ENCODE data around the gene SYTL2. TPM values are rescaled to one million over a fixed set of nuclear protein-coding genes. Genes with fewer than 3 reads are reported as not detected.

The SYTL2 gene
- total and polyA plus RNA-seq, 2 experiments from 2014 or later = 3.4 to 7.2 TPM

DNA sequence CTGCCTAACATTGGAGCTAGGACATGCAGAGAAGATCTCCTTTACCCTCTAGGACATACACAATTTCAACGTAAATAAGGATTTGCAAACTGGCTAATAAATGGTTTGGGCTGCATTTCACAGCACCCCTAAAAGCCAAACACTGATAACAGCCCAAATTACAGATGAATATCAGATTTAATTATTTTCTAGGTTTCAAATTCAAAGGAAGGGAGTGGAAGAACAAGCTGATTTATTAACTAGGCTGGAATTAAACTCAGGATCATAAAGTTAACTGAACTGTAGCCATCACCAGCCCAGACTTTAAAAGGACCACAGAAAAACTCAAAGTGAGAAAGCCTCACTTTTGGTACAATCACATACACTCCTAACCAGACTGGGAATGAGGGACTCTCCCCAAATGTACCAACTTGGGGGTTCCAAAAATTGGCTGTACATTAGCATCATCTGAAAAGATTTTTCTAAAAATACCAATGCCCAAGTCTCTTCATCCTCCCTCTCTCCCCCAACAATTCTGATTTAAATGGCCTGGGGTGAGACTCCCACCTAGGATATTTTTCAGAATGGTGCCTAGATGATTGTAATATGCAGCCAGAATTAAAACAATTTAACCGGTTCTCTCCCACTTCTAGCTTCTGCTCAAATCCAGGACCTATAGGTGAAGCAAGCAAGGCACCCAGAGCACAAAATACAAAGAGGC is 43.5 kb downstream of the SYTL2 start:
- Histone ChIP-seq H4K20me1 (replicated peaks; ENCODE audit: insufficient read depth) (no peaks in the 10 kb centered on the region), H3K4me1 (ENCODE audit: insufficient read depth) (no peaks in the 10 kb centered on the region; the same call in 1 of the 2 replicates), H3K27ac (ENCODE audit: low read depth) (no peak overlapping the region), H3F3A (replicated peaks; ENCODE audit: low read depth) (no peaks in the 10 kb centered on the region), H3K79me2 (replicated peaks; ENCODE audit: insufficient read depth) (no peaks in the 10 kb centered on the region), H3K27me3 (ENCODE audit: insufficient read depth) (no peaks in the 10 kb centered on the region), H3K4me3 (no peak overlapping the region), H3K9me2 (ENCODE audit: insufficient read depth) (peaks cover 7% of the 10 kb centered on the region), H2AFZ (no peak overlapping the region), H3K4me2 (no peak overlapping the region), H3K36me3 (ENCODE audit: insufficient read depth) (no peaks in the 10 kb centered on the region)
- Mint-ChIP-seq H3K36me3 (ENCODE audit: low read depth) (no peaks in the 10 kb centered on the region; the same call in 2 of the 3 replicates), H3K9me3 (peaks cover 6% of the 10 kb centered on the region; the same call in 2 of the 3 replicates), H3K4me1 (peaks cover 4% of the 10 kb centered on the region; the same call in 2 of the 3 replicates), H3K27me3 (ENCODE audit: insufficient read depth, low read depth, poor library complexity) (peaks cover 2% of the 10 kb centered on the region), H3K4me3 (no peak overlapping the region), H3K27ac (no peak overlapping the region)
- DNase-seq (ENCODE audit: low spot score) = no peak
- no peak for ATAC-seq
- TF ChIP-seq, protein P1, sequence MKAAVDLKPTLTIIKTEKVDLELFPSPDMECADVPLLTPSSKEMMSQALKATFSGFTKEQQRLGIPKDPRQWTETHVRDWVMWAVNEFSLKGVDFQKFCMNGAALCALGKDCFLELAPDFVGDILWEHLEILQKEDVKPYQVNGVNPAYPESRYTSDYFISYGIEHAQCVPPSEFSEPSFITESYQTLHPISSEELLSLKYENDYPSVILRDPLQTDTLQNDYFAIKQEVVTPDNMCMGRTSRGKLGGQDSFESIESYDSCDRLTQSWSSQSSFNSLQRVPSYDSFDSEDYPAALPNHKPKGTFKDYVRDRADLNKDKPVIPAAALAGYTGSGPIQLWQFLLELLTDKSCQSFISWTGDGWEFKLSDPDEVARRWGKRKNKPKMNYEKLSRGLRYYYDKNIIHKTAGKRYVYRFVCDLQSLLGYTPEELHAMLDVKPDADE (IDR thresholded peaks at IDR 0.05) = no peak
- TF ChIP-seq POLR2AphosphoS5 (IDR thresholded peaks at IDR 0.05; ENCODE audit: low read depth) (no peak), EZH2 (IDR thresholded peaks at IDR 0.05; ENCODE audit: low read depth, unreplicated experiment) (no peak), ZNF114 (CRISPR knock-in tag; IDR thresholded peaks at IDR 0.05) (no peak), STAT1 (IDR thresholded peaks at IDR 0.05; ENCODE audit: unreplicated experiment) (no peak), CREB1 (CRISPR knock-in tag; IDR thresholded peaks at IDR 0.05; ENCODE audit: low read depth) (no peak), NANOG (IDR thresholded peaks at IDR 0.05; ENCODE audit: borderline replicate concordance) (no peak), ZNF331 (CRISPR knock-in tag; IDR thresholded peaks at IDR 0.05; ENCODE audit: low read depth) (no peak), JUNB (IDR thresholded peaks at IDR 0.05; ENCODE audit: unreplicated experiment) (no peak), EZH2phosphoT487 (IDR thresholded peaks at IDR 0.05; ENCODE audit: unreplicated experiment) (no peak)
- TF ChIP-seq, protein P2, sequence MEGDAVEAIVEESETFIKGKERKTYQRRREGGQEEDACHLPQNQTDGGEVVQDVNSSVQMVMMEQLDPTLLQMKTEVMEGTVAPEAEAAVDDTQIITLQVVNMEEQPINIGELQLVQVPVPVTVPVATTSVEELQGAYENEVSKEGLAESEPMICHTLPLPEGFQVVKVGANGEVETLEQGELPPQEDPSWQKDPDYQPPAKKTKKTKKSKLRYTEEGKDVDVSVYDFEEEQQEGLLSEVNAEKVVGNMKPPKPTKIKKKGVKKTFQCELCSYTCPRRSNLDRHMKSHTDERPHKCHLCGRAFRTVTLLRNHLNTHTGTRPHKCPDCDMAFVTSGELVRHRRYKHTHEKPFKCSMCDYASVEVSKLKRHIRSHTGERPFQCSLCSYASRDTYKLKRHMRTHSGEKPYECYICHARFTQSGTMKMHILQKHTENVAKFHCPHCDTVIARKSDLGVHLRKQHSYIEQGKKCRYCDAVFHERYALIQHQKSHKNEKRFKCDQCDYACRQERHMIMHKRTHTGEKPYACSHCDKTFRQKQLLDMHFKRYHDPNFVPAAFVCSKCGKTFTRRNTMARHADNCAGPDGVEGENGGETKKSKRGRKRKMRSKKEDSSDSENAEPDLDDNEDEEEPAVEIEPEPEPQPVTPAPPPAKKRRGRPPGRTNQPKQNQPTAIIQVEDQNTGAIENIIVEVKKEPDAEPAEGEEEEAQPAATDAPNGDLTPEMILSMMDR (conservative IDR thresholded peaks at IDR 0.05; ENCODE audit: low read depth in 2 of 2) = no peak
- TF ChIP-seq, protein P3, sequence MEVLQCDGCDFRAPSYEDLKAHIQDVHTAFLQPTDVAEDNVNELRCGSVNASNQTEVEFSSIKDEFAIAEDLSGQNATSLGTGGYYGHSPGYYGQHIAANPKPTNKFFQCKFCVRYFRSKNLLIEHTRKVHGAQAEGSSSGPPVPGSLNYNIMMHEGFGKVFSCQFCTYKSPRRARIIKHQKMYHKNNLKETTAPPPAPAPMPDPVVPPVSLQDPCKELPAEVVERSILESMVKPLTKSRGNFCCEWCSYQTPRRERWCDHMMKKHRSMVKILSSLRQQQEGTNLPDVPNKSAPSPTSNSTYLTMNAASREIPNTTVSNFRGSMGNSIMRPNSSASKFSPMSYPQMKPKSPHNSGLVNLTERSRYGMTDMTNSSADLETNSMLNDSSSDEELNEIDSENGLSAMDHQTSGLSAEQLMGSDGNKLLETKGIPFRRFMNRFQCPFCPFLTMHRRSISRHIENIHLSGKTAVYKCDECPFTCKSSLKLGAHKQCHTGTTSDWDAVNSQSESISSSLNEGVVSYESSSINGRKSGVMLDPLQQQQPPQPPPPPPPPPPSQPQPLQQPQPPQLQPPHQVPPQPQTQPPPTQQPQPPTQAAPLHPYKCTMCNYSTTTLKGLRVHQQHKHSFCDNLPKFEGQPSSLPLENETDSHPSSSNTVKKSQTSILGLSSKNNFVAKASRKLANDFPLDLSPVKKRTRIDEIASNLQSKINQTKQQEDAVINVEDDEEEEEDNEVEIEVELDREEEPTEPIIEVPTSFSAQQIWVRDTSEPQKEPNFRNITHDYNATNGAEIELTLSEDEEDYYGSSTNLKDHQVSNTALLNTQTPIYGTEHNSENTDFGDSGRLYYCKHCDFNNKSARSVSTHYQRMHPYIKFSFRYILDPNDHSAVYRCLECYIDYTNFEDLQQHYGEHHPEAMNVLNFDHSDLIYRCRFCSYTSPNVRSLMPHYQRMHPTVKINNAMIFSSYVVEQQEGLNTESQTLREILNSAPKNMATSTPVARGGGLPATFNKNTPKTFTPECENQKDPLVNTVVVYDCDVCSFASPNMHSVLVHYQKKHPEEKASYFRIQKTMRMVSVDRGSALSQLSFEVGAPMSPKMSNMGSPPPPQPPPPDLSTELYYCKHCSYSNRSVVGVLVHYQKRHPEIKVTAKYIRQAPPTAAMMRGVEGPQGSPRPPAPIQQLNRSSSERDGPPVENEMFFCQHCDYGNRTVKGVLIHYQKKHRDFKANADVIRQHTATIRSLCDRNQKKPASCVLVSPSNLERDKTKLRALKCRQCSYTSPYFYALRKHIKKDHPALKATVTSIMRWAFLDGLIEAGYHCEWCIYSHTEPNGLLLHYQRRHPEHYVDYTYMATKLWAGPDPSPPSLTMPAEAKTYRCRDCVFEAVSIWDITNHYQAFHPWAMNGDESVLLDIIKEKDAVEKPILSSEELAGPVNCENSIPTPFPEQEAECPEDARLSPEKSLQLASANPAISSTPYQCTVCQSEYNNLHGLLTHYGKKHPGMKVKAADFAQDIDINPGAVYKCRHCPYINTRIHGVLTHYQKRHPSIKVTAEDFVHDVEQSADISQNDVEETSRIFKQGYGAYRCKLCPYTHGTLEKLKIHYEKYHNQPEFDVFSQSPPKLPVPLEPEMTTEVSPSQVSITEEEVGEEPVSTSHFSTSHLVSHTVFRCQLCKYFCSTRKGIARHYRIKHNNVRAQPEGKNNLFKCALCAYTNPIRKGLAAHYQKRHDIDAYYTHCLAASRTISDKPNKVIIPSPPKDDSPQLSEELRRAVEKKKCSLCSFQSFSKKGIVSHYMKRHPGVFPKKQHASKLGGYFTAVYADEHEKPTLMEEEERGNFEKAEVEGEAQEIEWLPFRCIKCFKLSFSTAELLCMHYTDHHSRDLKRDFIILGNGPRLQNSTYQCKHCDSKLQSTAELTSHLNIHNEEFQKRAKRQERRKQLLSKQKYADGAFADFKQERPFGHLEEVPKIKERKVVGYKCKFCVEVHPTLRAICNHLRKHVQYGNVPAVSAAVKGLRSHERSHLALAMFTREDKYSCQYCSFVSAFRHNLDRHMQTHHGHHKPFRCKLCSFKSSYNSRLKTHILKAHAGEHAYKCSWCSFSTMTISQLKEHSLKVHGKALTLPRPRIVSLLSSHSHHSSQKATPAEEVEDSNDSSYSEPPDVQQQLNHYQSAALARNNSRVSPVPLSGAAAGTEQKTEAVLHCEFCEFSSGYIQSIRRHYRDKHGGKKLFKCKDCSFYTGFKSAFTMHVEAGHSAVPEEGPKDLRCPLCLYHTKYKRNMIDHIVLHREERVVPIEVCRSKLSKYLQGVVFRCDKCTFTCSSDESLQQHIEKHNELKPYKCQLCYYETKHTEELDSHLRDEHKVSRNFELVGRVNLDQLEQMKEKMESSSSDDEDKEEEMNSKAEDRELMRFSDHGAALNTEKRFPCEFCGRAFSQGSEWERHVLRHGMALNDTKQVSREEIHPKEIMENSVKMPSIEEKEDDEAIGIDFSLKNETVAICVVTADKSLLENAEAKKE (CRISPR knock-in tag; IDR thresholded peaks at IDR 0.05) = no peak
- TF ChIP-seq, protein P4, sequence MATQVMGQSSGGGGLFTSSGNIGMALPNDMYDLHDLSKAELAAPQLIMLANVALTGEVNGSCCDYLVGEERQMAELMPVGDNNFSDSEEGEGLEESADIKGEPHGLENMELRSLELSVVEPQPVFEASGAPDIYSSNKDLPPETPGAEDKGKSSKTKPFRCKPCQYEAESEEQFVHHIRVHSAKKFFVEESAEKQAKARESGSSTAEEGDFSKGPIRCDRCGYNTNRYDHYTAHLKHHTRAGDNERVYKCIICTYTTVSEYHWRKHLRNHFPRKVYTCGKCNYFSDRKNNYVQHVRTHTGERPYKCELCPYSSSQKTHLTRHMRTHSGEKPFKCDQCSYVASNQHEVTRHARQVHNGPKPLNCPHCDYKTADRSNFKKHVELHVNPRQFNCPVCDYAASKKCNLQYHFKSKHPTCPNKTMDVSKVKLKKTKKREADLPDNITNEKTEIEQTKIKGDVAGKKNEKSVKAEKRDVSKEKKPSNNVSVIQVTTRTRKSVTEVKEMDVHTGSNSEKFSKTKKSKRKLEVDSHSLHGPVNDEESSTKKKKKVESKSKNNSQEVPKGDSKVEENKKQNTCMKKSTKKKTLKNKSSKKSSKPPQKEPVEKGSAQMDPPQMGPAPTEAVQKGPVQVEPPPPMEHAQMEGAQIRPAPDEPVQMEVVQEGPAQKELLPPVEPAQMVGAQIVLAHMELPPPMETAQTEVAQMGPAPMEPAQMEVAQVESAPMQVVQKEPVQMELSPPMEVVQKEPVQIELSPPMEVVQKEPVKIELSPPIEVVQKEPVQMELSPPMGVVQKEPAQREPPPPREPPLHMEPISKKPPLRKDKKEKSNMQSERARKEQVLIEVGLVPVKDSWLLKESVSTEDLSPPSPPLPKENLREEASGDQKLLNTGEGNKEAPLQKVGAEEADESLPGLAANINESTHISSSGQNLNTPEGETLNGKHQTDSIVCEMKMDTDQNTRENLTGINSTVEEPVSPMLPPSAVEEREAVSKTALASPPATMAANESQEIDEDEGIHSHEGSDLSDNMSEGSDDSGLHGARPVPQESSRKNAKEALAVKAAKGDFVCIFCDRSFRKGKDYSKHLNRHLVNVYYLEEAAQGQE (IDR thresholded peaks at IDR 0.05; ENCODE audit: unreplicated experiment) = no peak

Measured in GM23338 (cell line).